Suprapubic skin (tissue), 4 donors: ENCODE measurements around the gene GAPDHS.

Experiments used
- EP300 ChIP-seq: sonication (generic); formaldehyde crosslinking; IDR thresholded peaks from one replicate; pipeline ENCODE4 v1.6.1; 2017; ENCODE audit warnings: antibody characterized with exemption
- POLR2A ChIP-seq, 2 donors: fragments of 450-650 bp; IDR thresholded peaks; one replicate each; pipeline ENCODE4 v1.6.1; 2017; ENCODE audit warnings: antibody characterized with exemption in 2 of 2, mild to moderate bottlenecking in 2 of 2, moderate library complexity in 2 of 2
- POLR2AphosphoS5 ChIP-seq, 3 donors: sonication (generic); formaldehyde crosslinking; IDR thresholded peaks; one replicate each; pipeline ENCODE4 v1.6.1; 2017; ENCODE audit warnings: antibody characterized with exemption in 3 of 3
- TF ChIP-seq, protein P1 (sequence below), 2 donors: fragments of 200-600 bp in 1 of 2; fragments of 450-650 bp in 1 of 2; sonication (generic) in 1 of 2; IDR thresholded peaks; one replicate each; pipeline ENCODE4 v1.5.1; 2016 to 2019; ENCODE audit warnings: antibody characterized with exemption in 2 of 2, mild to moderate bottlenecking in 1 of 2, moderate library complexity in 1 of 2

DNA sequence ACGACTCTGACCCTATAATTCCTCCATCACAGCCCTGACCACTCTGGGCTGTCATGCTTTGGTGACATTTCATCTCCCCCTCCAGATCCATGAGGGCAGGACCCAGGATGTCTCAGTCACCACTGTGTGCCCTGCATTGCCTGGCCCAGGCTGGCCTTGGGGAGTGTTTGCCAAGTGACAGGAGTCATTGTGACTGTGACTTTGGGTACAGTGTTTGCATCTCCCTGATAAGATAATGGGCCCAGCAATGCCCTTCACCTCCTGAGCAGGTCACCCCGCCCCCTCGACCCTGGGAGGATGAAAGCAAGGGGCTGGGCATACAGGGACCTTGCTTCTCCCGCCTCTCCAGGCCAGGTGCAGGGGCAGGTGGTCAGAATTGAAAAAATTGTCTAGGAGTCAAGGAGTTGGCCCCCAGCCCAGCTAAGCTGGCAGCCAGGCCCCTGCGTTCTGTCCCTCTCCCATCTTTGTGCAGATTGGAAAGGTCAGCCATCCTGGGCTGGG is 36.1 kb downstream of the GAPDHS start:
- TF ChIP-seq POLR2AphosphoS5 (IDR thresholded peaks at IDR 0.05) (no peak), EP300 (no peak), POLR2A (IDR thresholded peaks at IDR 0.05) (no peak)
- TF ChIP-seq, protein P1, sequence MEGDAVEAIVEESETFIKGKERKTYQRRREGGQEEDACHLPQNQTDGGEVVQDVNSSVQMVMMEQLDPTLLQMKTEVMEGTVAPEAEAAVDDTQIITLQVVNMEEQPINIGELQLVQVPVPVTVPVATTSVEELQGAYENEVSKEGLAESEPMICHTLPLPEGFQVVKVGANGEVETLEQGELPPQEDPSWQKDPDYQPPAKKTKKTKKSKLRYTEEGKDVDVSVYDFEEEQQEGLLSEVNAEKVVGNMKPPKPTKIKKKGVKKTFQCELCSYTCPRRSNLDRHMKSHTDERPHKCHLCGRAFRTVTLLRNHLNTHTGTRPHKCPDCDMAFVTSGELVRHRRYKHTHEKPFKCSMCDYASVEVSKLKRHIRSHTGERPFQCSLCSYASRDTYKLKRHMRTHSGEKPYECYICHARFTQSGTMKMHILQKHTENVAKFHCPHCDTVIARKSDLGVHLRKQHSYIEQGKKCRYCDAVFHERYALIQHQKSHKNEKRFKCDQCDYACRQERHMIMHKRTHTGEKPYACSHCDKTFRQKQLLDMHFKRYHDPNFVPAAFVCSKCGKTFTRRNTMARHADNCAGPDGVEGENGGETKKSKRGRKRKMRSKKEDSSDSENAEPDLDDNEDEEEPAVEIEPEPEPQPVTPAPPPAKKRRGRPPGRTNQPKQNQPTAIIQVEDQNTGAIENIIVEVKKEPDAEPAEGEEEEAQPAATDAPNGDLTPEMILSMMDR (IDR thresholded peaks at IDR 0.05) = no peak
